ENCODE results near the gene IMMP1L. TPM values are rescaled to one million over a fixed set of nuclear protein-coding genes. Genes with fewer than 3 reads are reported as not detected.

Gene IMMP1L
- total and polyA plus RNA-seq, 10 of the 15 experiments (the other 5 are each of a cell fraction or from before 2014, with no cell fraction given), result 29.4 to 145 (median 85.8) TPM

DNA sequence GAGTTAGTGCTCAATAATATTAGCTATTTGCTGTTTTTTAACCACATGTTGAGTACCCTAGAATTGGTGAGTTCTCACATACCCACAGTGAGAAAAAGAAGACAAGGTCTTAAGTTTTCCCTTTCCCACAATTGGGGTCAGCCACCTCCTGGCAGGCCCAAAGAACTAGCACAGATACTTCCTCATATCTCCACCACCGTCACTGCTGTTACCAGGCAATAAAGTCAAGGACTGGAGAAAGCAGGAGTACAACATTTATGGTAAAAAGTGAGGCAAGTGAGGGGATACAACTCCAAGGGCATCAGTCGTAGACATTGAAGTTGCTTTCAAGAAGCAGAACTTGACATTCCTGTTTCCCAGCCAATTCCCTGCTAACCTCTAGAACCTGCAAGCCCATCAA, 19.8 kb upstream of the IMMP1L start:
- intact Hi-C loops (cut with micrococcal nuclease; ENCODE audit: unreplicated experiment), result no loop called here
- SMC1A ChIA-PET (ENCODE audit: uncharacterized antibody, unreplicated experiment), result interaction anchor here (0.7 to 1.2 kb wide), 2 partner anchors 21 to 37 kb away, joined by 3 to 4 read pairs; no protein-coding TSS in a partner anchor
- Histone ChIP-seq H3K27ac (ENCODE audit: control insufficient read depth, insufficient read depth) (no peak overlapping the region), H4K20me1 (ENCODE audit: control insufficient read depth, insufficient read depth) (no peaks in the 10 kb centered on the region), H3K4me2 (ENCODE audit: control insufficient read depth, insufficient read depth) (no peak overlapping the region), H3K9me3 (replicated peaks; ENCODE audit: control insufficient read depth, insufficient read depth, low read length) (no peaks in the 10 kb centered on the region; the same call in 2 of the 3 replicates), H3K4me3 (no peak overlapping the region), H3K9ac (ENCODE audit: control insufficient read depth, insufficient read depth, low read length) (no peak overlapping the region), H3K27me3 (replicated peaks in 1 of 2; ENCODE audit: control insufficient read depth in 2 of 2, insufficient read depth in 2 of 2, low read length in 1 of 2) (no peaks in the 10 kb centered on the region), H3K79me2 (ENCODE audit: control insufficient read depth, insufficient read depth, low read length) (no peaks in the 10 kb centered on the region), H3K36me3 (ENCODE audit: control insufficient read depth in 2 of 2, insufficient read depth in 2 of 2, low read length in 1 of 2) (no peaks in the 10 kb centered on the region), H2AFZ (ENCODE audit: control insufficient read depth, low read depth, low read length) (no peak overlapping the region), H3K4me1 (ENCODE audit: control insufficient read depth, insufficient read depth, low read length) (no peaks in the 10 kb centered on the region)
- no peak for ATAC-seq
- CTCF ChIA-PET, result interaction anchor here (0.6 to 1.4 kb wide), 2 partner anchors 16 to 111 kb away, joined by 3 read pairs; no protein-coding TSS in a partner anchor
- no peak for DNase-seq (ENCODE audit: low read depth, low spot score)
- BruUV-seq (replicated peaks), result no TSS peak
- RAD21 ChIA-PET (ENCODE audit: unreplicated experiment), result no interaction called here
- POLR2A ChIA-PET, result interaction anchor here (0.5 kb wide), 1 partner anchor 15 kb away, joined by 3 read pairs; no protein-coding TSS in a partner anchor
- 97% methylated on average over 2 of the region's 2 CpGs for WGBS (ENCODE audit: insufficient coverage, insufficient replicate concordance, low lambda C conversion rate, missing lambda C conversion rate)
- no peak for FAIRE-seq
- in situ Hi-C loops (cut with MboI), result no loop called here
- no peak for TF ChIP-seq BCL11A (IDR thresholded peaks at IDR 0.05; ENCODE audit: low read depth, low read length)
- TF ChIP-seq LARP7 (IDR thresholded peaks at IDR 0.05), result no peak
- no peak for TF ChIP-seq NFIC (IDR thresholded peaks at IDR 0.05; ENCODE audit: low read depth, low read length)
- TF ChIP-seq, protein P1, sequence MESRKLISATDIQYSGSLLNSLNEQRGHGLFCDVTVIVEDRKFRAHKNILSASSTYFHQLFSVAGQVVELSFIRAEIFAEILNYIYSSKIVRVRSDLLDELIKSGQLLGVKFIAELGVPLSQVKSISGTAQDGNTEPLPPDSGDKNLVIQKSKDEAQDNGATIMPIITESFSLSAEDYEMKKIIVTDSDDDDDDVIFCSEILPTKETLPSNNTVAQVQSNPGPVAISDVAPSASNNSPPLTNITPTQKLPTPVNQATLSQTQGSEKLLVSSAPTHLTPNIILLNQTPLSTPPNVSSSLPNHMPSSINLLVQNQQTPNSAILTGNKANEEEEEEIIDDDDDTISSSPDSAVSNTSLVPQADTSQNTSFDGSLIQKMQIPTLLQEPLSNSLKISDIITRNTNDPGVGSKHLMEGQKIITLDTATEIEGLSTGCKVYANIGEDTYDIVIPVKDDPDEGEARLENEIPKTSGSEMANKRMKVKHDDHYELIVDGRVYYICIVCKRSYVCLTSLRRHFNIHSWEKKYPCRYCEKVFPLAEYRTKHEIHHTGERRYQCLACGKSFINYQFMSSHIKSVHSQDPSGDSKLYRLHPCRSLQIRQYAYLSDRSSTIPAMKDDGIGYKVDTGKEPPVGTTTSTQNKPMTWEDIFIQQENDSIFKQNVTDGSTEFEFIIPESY (IDR thresholded peaks at IDR 0.05), result no peak
- TF ChIP-seq, protein P2, sequence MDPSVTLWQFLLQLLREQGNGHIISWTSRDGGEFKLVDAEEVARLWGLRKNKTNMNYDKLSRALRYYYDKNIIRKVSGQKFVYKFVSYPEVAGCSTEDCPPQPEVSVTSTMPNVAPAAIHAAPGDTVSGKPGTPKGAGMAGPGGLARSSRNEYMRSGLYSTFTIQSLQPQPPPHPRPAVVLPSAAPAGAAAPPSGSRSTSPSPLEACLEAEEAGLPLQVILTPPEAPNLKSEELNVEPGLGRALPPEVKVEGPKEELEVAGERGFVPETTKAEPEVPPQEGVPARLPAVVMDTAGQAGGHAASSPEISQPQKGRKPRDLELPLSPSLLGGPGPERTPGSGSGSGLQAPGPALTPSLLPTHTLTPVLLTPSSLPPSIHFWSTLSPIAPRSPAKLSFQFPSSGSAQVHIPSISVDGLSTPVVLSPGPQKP (IDR thresholded peaks at IDR 0.05; ENCODE audit: low read depth, low read length), result no peak
- TF ChIP-seq MYC (IDR thresholded peaks at IDR 0.05; ENCODE audit: insufficient read depth, insufficient read length, insufficient replicate concordance, low read length, severe bottlenecking), result no peak
- TF ChIP-seq ZBED1 (IDR thresholded peaks at IDR 0.05; ENCODE audit: borderline replicate concordance), result no peak
- TF ChIP-seq SUPT20H (IDR thresholded peaks at IDR 0.05; ENCODE audit: borderline replicate concordance, control insufficient read depth, low read depth, low read length), result no peak
- TF ChIP-seq, protein P3, sequence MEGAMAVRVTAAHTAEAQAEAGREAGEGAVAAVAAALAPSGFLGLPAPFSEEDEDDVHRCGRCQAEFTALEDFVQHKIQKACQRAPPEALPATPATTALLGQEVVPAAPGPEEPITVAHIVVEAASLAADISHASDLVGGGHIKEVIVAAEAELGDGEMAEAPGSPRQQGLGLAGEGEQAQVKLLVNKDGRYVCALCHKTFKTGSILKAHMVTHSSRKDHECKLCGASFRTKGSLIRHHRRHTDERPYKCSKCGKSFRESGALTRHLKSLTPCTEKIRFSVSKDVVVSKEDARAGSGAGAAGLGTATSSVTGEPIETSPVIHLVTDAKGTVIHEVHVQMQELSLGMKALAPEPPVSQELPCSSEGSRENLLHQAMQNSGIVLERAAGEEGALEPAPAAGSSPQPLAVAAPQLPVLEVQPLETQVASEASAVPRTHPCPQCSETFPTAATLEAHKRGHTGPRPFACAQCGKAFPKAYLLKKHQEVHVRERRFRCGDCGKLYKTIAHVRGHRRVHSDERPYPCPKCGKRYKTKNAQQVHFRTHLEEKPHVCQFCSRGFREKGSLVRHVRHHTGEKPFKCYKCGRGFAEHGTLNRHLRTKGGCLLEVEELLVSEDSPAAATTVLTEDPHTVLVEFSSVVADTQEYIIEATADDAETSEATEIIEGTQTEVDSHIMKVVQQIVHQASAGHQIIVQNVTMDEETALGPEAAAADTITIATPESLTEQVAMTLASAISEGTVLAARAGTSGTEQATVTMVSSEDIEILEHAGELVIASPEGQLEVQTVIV (IDR thresholded peaks at IDR 0.05; ENCODE audit: borderline replicate concordance, partially characterized antibody), result no peak
- TF ChIP-seq TCF3 (IDR thresholded peaks at IDR 0.05; ENCODE audit: borderline replicate concordance, insufficient read depth, low read depth, low read length), result no peak
- no peak for TF ChIP-seq RCOR1 (conservative IDR thresholded peaks at IDR 0.05; ENCODE audit: low read depth, low read length)
- TF ChIP-seq KLF5 (IDR thresholded peaks at IDR 0.05; ENCODE audit: partially characterized antibody), result no peak
- no peak for TF ChIP-seq EGR1 (IDR thresholded peaks at IDR 0.05; ENCODE audit: borderline replicate concordance in 1 of 2, low read depth in 2 of 2, low read length in 2 of 2)
- no peak for TF ChIP-seq MYB (IDR thresholded peaks at IDR 0.05; ENCODE audit: borderline replicate concordance, low read depth, low read length)
- TF ChIP-seq ZSCAN29 (IDR thresholded peaks at IDR 0.05), result no peak
- TF ChIP-seq MTA3 (IDR thresholded peaks at IDR 0.05; ENCODE audit: borderline replicate concordance, low read length), result no peak
- TF ChIP-seq, protein P4, sequence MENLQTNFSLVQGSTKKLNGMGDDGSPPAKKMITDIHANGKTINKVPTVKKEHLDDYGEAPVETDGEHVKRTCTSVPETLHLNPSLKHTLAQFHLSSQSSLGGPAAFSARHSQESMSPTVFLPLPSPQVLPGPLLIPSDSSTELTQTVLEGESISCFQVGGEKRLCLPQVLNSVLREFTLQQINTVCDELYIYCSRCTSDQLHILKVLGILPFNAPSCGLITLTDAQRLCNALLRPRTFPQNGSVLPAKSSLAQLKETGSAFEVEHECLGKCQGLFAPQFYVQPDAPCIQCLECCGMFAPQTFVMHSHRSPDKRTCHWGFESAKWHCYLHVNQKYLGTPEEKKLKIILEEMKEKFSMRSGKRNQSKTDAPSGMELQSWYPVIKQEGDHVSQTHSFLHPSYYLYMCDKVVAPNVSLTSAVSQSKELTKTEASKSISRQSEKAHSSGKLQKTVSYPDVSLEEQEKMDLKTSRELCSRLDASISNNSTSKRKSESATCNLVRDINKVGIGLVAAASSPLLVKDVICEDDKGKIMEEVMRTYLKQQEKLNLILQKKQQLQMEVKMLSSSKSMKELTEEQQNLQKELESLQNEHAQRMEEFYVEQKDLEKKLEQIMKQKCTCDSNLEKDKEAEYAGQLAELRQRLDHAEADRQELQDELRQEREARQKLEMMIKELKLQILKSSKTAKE (IDR thresholded peaks at IDR 0.05; ENCODE audit: low read depth, poor library complexity, severe bottlenecking), result no peak

Data from GM12878 (cell line).